Glutamatergic neuron (in vitro differentiated cells): ENCODE results near the gene FAM210B. TPM values are rescaled to one million over a fixed set of nuclear protein-coding genes. Genes with fewer than 3 reads are reported as not detected.
"Not testable (repeated sequence)": the region's sequence is repeated elsewhere in the genome, so short reads cannot be mapped to it uniquely, and the experiment has no call there.

ENCODE experiments used
- DNase-seq: peaks from one replicate; pipeline ENCODE4 v3.0.0; 2022
- H3K27ac Mint-ChIP-seq: one replicate; pipeline ENCODE4 v1.8.0; 2020; ENCODE audit warnings: mild to moderate bottlenecking, mixed read lengths, inconsistent platforms; ENCODE audit not compliant: unreplicated experiment
- H3K27me3 Mint-ChIP-seq: one replicate; pipeline ENCODE4 v1.8.0; 2020; ENCODE audit warnings: mild to moderate bottlenecking, moderate library complexity, mixed read lengths, inconsistent platforms; ENCODE audit not compliant: unreplicated experiment
- H3K36me3 Mint-ChIP-seq: one replicate; pipeline ENCODE4 v1.8.0; 2020; ENCODE audit warnings: mild to moderate bottlenecking, mixed read lengths, inconsistent platforms; ENCODE audit not compliant: unreplicated experiment
- H3K4me1 Mint-ChIP-seq: one replicate; pipeline ENCODE4 v1.8.0; 2020; ENCODE audit warnings: mild to moderate bottlenecking, low read depth, mixed read lengths, inconsistent platforms; ENCODE audit not compliant: unreplicated experiment
- H3K4me3 Mint-ChIP-seq: one replicate; pipeline ENCODE4 v1.8.0; 2020; ENCODE audit warnings: mild to moderate bottlenecking, mixed read lengths, inconsistent platforms; ENCODE audit not compliant: unreplicated experiment
- H3K9me3 Mint-ChIP-seq: one replicate; pipeline ENCODE4 v1.8.0; 2020; ENCODE audit warnings: mild to moderate bottlenecking, moderate library complexity, mixed read lengths, inconsistent platforms; ENCODE audit not compliant: unreplicated experiment
- total RNA-seq: library from RNA; stranded (reverse); fragmentation: NEBNext Ultra II Directional; extraction: Animal tissue kit (Norgen Biotek cat#: 25700); gene quantifications from one replicate; pipeline ENCODE4 v1.2.1, GENCODE V29; 2021; ENCODE audit not compliant: unreplicated experiment
- TF ChIP-seq, protein P1 (sequence below): fragments of 200-600 bp; sonication (generic); IDR thresholded peaks from one replicate; pipeline ENCODE4 v1.5.0; 2021; ENCODE audit not compliant: partially characterized antibody, unreplicated experiment

The FAM210B gene
- total RNA-seq, 1 donor from 2014 or later, result 86.1 TPM

- no peak overlapping the region for H3K27ac Mint-ChIP-seq
- no peak for DNase-seq
- H3K9me3 Mint-ChIP-seq, result no peaks in the 10 kb centered on the region
- TF ChIP-seq, protein P1, sequence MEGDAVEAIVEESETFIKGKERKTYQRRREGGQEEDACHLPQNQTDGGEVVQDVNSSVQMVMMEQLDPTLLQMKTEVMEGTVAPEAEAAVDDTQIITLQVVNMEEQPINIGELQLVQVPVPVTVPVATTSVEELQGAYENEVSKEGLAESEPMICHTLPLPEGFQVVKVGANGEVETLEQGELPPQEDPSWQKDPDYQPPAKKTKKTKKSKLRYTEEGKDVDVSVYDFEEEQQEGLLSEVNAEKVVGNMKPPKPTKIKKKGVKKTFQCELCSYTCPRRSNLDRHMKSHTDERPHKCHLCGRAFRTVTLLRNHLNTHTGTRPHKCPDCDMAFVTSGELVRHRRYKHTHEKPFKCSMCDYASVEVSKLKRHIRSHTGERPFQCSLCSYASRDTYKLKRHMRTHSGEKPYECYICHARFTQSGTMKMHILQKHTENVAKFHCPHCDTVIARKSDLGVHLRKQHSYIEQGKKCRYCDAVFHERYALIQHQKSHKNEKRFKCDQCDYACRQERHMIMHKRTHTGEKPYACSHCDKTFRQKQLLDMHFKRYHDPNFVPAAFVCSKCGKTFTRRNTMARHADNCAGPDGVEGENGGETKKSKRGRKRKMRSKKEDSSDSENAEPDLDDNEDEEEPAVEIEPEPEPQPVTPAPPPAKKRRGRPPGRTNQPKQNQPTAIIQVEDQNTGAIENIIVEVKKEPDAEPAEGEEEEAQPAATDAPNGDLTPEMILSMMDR, result no peak
- H3K4me3 Mint-ChIP-seq, result no peak overlapping the region
- peaks cover 2% of the 10 kb centered on the region for H3K27me3 Mint-ChIP-seq
- no peaks in the 10 kb centered on the region for H3K36me3 Mint-ChIP-seq
- no peaks in the 10 kb centered on the region for H3K4me1 Mint-ChIP-seq
Observed at GRCh38 chr20:56409956-56410355, 51.2 kb downstream of the FAM210B start.

DNA sequence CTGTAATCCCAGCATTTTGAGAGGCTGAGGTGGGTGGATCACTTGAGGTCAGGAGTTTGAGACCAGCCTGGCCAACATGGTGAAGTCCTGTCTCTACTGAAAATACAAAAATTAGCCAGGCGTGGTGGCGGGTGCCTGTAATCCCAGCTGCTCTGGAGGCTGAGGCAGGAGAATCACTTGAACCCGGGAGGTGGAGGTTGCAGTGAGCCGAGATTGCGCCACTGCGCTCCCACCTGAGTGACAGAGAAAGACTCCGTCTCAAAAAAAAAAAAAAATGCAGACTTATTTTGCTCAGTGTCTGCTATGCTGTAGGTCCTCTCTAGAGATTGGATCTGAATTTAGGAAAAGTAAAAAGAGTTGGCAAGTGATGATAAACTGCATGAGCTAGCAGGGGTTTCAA lies 52.5 kb downstream of the FAM210B start:
- H3K36me3 Mint-ChIP-seq, H3K9me3 Mint-ChIP-seq, DNase-seq, H3K4me1 Mint-ChIP-seq, H3K4me3 Mint-ChIP-seq, H3K27me3 Mint-ChIP-seq, H3K27ac Mint-ChIP-seq: not testable (repeated sequence)

GRCh38 chr20:56411759-56412472 lies 53.1 kb downstream of the FAM210B start, which contains the start of gene CASS4:
CASS4 (plus strand) TSS chr20:56412260; CDS start chr20:56412459, 199 bp downstream.
- Mint-ChIP-seq H3K4me3 (no peak within 1 kb of the TSS), H3K27me3 (peaks cover 4% of the 10 kb centered on the region), H3K36me3 (no peaks in the 10 kb centered on the region), H3K27ac (no peak within 1 kb of the TSS), H3K9me3 (no peaks in the 10 kb centered on the region), H3K4me1 (no peaks in the 10 kb centered on the region)
- no peak for DNase-seq
- TF ChIP-seq, protein P1, result no peak

GRCh38 chr20:56412473-56412790 lies 53.7 kb downstream of the FAM210B start:
- H3K27ac Mint-ChIP-seq, result no peak overlapping the region
- H3K27me3 Mint-ChIP-seq, result peaks cover 4% of the 10 kb centered on the region
- H3K36me3 Mint-ChIP-seq, result no peaks in the 10 kb centered on the region
- H3K4me3 Mint-ChIP-seq, result no peak overlapping the region
- H3K9me3 Mint-ChIP-seq, result no peaks in the 10 kb centered on the region
- DNase-seq, result no peak
- no peaks in the 10 kb centered on the region for H3K4me1 Mint-ChIP-seq
- TF ChIP-seq, protein P1, result no peak

- Mint-ChIP-seq H3K9me3 (no peaks in the 10 kb centered on the region), H3K36me3 (no peaks in the 10 kb centered on the region), H3K27me3 (peaks cover 2% of the 10 kb centered on the region), H3K4me1 (no peaks in the 10 kb centered on the region), H3K27ac (no peak overlapping the region), H3K4me3 (no peak overlapping the region)
- TF ChIP-seq, protein P1, result no peak
- DNase-seq, result no peak
Observed at GRCh38 chr20:56412949-56413348, 54.2 kb downstream of the FAM210B start.
